Hematopoietic multipotent progenitor cell (in vitro differentiated cells): Measurements from ENCODE around the gene COASY. TPM values are rescaled to one million over a fixed set of nuclear protein-coding genes. Genes with fewer than 3 reads are reported as not detected.

Source experiments
- DNase-seq, 3 donors: peaks; one replicate each; pipeline ENCODE4 v3.0.0-alpha.2; 2011 to 2015; ENCODE audit warnings: low read depth in 2 of 3, low spot score in 2 of 3
- total RNA-seq: library from RNA; depleted of rRNA; stranded (reverse); fragments of >200 nt; gene quantifications from one replicate; pipeline ENCODE4 v1.2.3, GENCODE V29; 2012

COASY gene
- total RNA-seq, 1 donor = 31.2 TPM

GRCh38 chr17:42608305-42609181 lies 46.6 kb downstream of the COASY start:
- DNase-seq = peak in 1 of 3 donors; percentile 4

DNA sequence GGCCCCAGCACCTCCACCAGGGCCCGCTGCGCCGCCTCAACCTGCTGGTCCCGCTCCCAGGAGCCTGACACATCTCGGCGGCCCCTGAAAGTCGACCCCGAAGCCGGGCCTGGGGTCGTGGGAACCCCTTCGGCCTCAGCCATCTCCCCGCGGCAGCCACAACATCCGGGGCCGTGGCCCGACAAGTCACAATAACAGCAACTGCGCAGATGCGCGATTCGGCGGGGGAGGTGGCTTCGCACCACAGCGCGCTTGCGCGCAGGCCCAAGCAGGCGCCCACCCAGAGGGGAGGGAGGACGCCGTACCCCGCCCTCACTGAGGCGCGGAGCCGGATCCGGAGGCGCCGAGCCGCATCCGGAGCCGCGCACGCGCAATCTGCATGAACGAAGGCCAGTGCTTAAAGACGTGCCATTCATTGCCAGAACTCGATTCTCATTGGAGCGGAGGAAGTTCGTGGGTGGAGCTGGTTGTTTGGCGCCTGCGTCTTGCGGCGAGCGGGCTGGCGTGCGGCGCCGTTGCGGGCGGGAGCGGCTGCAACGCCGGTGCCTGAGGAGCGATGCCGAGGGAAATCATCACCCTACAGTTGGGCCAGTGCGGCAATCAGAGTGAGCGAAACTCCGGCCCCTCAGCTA lies 47.4 kb downstream of the COASY start, which contains the start of the genes RETREG3 and TUBG1:
Gene RETREG3 (minus strand): TSS at position 193 of the 632 bp plus-strand sequence. CDS start 50 bp downstream, at position 143.
Gene TUBG1 (plus strand): TSS at position 502 of the 632 bp plus-strand sequence. CDS start 55 bp downstream, at position 557.
- DNase-seq = peak; percentile 98 to 99 (median 99)

- peak in 2 of 3 donors; percentile 12 to 17 for DNase-seq
Measured at GRCh38 chr17:42609814-42610801, 48.2 kb downstream of the COASY start.

GRCh38 chr17:42612013-42612412 lies 50.1 kb downstream of the COASY start:
- DNase-seq = no peak

DNA sequence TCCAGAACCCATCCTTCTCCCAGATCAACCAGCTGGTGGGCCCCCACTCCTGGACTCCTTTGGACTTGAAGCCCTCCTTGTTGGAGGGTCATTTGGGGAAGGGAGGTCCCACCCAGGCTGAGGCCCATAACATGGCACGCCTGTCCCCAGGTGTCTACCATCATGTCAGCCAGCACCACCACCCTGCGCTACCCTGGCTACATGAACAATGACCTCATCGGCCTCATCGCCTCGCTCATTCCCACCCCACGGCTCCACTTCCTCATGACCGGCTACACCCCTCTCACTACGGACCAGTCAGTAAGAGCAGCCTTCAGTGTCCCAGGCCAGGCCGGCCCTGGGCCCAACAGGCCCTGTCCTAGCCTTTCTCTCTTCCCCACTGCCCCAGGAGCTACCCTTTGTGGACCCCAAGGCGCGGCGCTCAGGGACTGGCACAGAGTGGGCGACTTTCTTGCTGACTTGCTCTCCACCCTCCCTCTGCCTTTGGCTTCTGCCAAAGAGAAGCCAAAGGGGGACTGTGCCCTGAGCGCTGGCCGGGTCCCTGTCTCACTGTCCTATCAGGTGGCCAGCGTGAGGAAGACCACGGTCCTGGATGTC lies 51.8 kb downstream of the COASY start:
- DNase-seq = no peak

Other genes with a start within 250 kb of the COASY start
- 137 TPM for gene STAT3, start 173.7 kb upstream of the COASY start, total RNA-seq
- 95.1 TPM for gene CAVIN1, start 138.9 kb upstream of the COASY start, total RNA-seq
- 67.6 TPM for gene ATP6V0A1, start 103.3 kb upstream of the COASY start, total RNA-seq
- 29.4 TPM for gene NAGLU, start 25.9 kb upstream of the COASY start, total RNA-seq
- 1.3 TPM for gene HSD17B1, start 9.2 kb upstream of the COASY start, total RNA-seq
- 24.2 TPM for gene MLX, start 5.0 kb downstream of the COASY start, total RNA-seq
- 1.3 TPM for gene PSMC3IP, start 15.6 kb downstream of the COASY start, total RNA-seq
- 72.2 TPM for gene RETREG3, start 47.2 kb downstream of the COASY start, total RNA-seq
- 25.3 TPM for gene TUBG1, start 47.5 kb downstream of the COASY start, total RNA-seq
- gene TUBG2, start 97.1 kb downstream of the COASY start, total RNA-seq = 5.4 TPM
- 0.27 TPM for gene PLEKHH3, start 114.8 kb downstream of the COASY start, total RNA-seq
- gene CCR10, start 119.7 kb downstream of the COASY start, total RNA-seq = 1.1 TPM
- gene CNTNAP1, start 120.4 kb downstream of the COASY start, total RNA-seq = 0.81 TPM
- 35.8 TPM for gene EZH1, start 182.9 kb downstream of the COASY start, total RNA-seq
- 0.27 TPM for gene RAMP2, start 199.1 kb downstream of the COASY start, total RNA-seq
- gene VPS25, start 211.3 kb downstream of the COASY start, total RNA-seq = 45.5 TPM
- gene WNK4, start 218.5 kb downstream of the COASY start, total RNA-seq = under 0.01 TPM
- 56.6 TPM for gene COA3, start 236.6 kb downstream of the COASY start, total RNA-seq
- under 0.01 TPM for gene CNTD1, start 236.7 kb downstream of the COASY start, total RNA-seq